ENCODE measurements around the gene TACC2. TPM values are rescaled to one million over a fixed set of nuclear protein-coding genes. Genes with fewer than 3 reads are reported as not detected.

Gene TACC2
- total RNA-seq, 1 donor from 2014 or later: not detected

DNA sequence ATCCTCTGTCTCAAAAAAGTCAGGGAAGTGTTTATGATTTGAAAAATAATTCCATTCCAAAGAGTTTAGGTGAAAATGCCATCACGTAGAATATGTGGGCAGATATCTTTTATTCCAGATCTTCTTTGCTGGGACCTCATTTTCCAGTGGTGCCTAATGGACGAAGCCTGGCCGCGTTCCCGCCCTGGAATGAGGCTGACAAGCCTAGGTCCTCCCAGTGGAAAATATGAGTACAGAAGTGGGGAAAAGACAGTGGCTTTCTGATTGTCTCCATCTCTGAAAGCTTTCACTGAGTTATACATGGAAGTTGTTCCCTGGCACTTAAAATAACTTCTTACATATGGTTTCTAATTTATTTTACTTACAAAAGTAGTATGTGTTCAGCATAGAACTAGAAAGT, 139.4 kb downstream of the TACC2 start:
- intact Hi-C loops (cut with micrococcal nuclease): no loop called here
- Mint-ChIP-seq H3K27ac (no peak overlapping the region), H3K9me3 (no peaks in the 10 kb centered on the region), H3K4me1 (no peaks in the 10 kb centered on the region), H3K36me3 (ENCODE audit: low read depth) (no peaks in the 10 kb centered on the region), H3K4me3 (no peak overlapping the region), H3K27me3 (no peaks in the 10 kb centered on the region)
- DNase-seq: no peak

DNA sequence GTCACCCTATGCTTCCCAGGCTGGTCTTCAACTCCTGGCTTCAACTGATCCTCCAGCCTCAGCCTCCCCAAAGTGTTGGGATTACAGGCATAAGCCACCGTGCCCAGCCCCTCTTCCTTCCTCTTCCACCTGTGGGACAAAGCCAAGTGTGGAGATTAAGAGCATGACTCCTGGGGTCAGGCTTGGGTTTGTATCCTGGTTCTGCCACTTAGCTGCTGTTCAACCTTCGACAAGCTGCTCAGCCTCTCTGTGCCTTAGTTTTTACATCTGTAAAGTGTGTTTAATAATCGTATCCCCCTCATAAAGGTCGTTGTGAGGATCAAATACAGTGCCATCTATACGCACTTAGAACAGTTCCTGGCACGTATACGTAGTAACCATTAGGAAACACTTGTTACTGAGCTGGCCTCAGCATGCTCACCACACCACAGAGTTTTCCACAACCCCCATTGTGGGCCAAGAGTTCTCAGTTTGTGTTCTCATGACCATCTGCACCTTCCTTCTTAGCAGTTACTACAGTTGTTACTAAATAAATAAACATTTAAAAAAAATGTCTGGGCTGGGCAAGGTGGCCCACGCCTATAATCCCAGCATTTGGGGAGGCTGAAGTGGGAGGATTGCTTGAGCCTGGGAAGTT, 141.6 kb downstream of the TACC2 start:
- intact Hi-C loops (cut with micrococcal nuclease): no loop called here
- Mint-ChIP-seq H3K27me3 (no peaks in the 10 kb centered on the region), H3K4me1 (no peaks in the 10 kb centered on the region), H3K27ac (no peak overlapping the region), H3K9me3 (no peaks in the 10 kb centered on the region), H3K4me3 (no peak overlapping the region), H3K36me3 (ENCODE audit: low read depth) (no peaks in the 10 kb centered on the region)
- DNase-seq: no peak

DNA sequence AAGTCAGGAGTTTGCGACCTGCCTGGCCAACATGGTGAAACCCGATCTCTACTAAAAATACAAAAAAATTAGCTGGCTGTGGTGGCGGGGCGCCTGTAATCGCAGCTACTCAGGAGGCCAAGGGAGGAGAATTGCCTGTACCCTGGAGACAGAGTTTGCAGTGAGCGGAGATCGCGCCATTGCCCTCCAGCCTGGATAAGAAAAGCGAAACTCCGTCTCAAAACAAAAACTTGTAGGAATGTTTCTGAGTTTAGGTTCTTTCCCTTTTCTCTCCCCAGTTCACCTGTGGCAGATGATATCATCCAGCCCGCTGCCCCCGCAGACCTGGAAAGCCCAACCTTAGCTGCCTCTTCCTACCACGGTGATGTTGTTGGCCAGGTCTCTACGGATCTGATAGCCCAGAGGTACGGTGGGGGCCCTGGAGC, 143.4 kb downstream of the TACC2 start:
- H3K9me3 Mint-ChIP-seq: no peaks in the 10 kb centered on the region
- DNase-seq: no peak
- H3K4me3 Mint-ChIP-seq: no peak overlapping the region
- H3K27me3 Mint-ChIP-seq: no peaks in the 10 kb centered on the region
- no peak overlapping the region for H3K27ac Mint-ChIP-seq
- H3K4me1 Mint-ChIP-seq: no peaks in the 10 kb centered on the region
- intact Hi-C loops (cut with micrococcal nuclease): no loop called here
- H3K36me3 Mint-ChIP-seq (ENCODE audit: low read depth): no peaks in the 10 kb centered on the region

DNA sequence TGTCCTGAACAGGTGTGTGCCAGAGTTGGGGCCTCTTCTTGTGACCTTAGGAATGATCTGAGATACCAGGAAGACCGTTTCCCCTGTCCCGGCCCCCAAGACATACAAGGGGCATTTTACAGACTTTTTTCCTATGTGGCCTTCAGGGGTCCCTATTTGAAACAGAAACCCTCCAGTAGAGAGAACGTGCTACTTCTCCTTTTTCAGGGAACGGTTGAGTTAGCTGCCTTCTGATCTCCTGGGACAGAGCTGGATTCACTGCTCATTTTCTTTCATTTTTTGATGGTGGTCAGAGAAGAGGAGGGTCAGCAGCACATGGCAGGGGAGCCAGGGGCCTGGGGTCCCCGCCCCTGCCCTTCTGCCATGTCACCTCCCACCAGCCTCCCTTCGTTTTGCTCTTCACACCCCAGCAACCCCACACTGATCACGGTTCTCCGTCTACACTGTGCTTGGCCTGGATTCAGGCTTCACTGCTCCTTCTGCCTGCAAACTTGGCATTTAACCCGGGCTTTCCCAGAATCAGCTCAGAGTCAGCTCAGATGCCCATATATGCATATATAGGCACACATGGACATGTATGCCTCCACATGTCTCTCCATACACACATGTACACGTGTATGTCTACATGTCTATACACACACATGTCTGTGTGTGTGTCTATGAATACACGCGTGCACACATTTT, 144.1 kb downstream of the TACC2 start:
- Mint-ChIP-seq H3K9me3 (no peaks in the 10 kb centered on the region), H3K27me3 (no peaks in the 10 kb centered on the region), H3K36me3 (ENCODE audit: low read depth) (no peaks in the 10 kb centered on the region), H3K4me1 (no peaks in the 10 kb centered on the region), H3K4me3 (no peak overlapping the region), H3K27ac (no peak overlapping the region)
- intact Hi-C loops (cut with micrococcal nuclease): no loop called here
- DNase-seq: no peak

DNA sequence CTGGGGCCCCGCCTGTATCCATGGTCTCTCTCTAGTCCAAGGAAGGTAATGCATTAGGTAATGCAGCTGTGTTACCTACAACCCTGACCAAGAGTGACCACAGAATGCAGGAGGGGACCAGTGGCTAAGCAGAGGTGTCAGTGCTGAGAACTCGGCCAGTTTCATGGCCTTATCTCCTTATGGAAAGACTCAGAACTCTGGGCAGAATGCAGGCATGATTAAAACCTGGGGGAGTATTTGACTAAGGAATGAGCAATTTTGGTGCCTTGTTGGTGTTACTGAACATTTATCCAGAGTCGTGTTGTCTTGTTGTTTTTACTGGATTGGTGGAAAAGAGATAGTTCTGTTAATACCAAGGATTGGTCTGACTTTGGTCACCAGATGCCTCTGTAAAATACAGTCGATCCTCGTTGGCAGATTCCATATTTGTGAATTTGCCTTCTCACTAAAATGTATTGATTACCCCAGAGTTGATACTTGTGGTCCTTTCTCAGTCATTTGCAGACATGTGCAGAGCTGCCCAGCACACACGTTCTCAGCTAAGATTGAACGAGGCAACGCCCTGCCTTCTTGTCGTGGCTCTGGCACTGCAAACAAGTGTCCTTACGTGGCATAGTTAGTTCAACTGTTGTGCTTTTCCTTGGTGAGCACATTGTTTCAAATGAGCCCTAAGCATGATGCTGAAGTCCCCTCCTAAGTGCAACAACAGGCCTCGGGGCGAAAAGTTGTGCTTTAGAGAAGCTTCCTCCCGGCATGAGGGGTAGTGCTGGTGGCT, 146.5 kb downstream of the TACC2 start:
- H3K27ac Mint-ChIP-seq: no peak overlapping the region
- H3K4me3 Mint-ChIP-seq: no peak overlapping the region
- H3K4me1 Mint-ChIP-seq: no peaks in the 10 kb centered on the region
- no peaks in the 10 kb centered on the region for H3K27me3 Mint-ChIP-seq
- no peak for DNase-seq
- intact Hi-C loops (cut with micrococcal nuclease): no loop called here
- H3K9me3 Mint-ChIP-seq: no peaks in the 10 kb centered on the region
- no peaks in the 10 kb centered on the region for H3K36me3 Mint-ChIP-seq (ENCODE audit: low read depth)

DNA sequence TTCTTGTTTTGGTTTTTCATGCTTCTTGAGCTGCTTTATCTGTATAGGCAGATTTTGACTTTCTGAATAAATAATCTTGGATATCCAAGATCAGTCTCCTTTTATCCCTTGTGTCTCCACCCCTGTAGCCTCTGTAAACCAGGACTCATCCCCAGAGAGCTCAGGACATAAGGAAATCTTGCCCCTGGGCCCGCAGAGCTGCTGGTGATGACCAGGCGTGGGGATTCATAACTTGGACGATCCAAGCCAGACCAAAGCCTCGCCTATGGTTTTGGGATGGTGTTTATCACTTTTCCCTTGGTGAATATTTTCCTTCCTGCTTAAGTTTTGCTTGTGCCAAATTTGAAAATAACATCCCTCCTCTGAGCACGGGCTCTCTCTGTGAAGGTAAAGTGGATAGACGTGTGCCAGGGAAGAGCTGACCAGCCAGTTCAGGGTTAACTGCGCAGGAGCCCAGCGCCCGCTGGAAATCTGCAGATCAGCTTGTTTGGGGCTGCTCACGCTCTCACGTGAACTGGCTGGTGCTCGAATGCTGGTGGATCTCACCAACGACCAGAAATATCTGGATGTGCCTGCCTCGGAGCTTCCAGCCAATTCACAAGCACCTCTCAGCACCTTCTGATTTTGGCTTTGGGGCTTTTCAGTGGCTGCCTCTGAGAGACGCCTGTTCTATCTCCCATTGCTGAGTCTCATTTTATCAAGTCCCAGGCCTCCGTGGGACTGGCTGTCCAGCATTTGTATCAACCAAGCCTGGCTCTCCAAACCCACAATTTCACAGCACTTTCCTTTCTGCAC, 150.1 kb downstream of the TACC2 start:
- Mint-ChIP-seq H3K4me3 (no peak overlapping the region), H3K27ac (no peak overlapping the region)

DNA sequence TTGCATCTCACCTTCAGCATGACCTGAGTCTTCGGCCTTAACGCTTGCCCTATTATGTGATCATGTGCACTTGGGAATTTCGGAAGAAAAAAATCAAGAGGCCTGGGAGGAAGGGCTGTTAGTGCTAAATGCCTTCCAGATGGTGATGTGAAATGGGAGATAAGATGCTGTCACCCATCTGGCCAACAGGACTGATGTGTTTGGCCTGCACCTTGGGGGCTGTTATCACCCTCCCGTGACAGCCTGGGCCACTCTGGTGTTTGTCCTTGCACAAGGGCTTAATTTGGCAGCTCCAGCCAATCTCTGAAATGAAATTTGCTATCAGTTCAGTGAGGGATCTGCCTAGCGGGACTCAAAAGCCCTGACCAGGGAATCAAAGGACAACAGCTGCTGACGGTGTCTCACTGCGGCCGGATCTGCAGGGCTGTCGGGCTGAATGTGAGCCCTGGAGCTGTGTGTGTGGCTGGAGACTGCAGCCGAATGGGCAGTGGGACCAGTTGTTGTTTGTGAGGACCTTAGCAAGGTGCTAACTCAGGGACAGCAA, 150.7 kb downstream of the TACC2 start:
- no peak for DNase-seq
- H3K27ac Mint-ChIP-seq: no peak overlapping the region
- intact Hi-C loops (cut with micrococcal nuclease): no loop called here
- H3K27me3 Mint-ChIP-seq: no peaks in the 10 kb centered on the region
- H3K4me1 Mint-ChIP-seq: no peaks in the 10 kb centered on the region
- H3K9me3 Mint-ChIP-seq: no peaks in the 10 kb centered on the region
- no peak overlapping the region for H3K4me3 Mint-ChIP-seq
- H3K36me3 Mint-ChIP-seq (ENCODE audit: low read depth): no peaks in the 10 kb centered on the region

More for the DNA sequence above, 150.1 kb downstream of the TACC2 start:
- no peaks in the 10 kb centered on the region for H3K27me3 Mint-ChIP-seq
- H3K9me3 Mint-ChIP-seq: no peaks in the 10 kb centered on the region
- intact Hi-C loops (cut with micrococcal nuclease): no loop called here
- H3K4me1 Mint-ChIP-seq: no peaks in the 10 kb centered on the region
- no peak for DNase-seq
- H3K36me3 Mint-ChIP-seq (ENCODE audit: low read depth): no peaks in the 10 kb centered on the region

DNA sequence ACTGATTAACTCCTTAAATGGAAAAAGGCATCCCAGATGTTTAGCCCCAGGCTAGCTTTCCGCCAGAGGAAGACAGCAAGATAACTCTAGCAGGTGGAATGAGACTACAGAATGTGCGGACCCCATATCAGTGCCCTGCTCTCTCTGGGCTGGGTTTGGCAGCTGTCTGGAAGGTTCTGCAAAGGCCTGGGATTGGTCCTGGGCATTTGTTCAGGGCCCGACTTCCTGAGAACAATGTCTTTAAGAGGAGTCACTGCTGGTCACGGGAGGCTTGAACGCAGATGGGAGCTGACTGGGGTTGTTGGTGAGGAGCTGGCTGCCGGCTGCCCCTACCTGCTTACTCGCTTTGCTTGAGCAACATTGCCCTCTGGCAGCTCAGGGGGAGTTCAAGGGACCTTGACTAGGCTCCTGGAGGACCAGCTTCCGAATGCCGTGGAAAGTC, 151.5 kb downstream of the TACC2 start:
- no peaks in the 10 kb centered on the region for H3K9me3 Mint-ChIP-seq
- intact Hi-C loops (cut with micrococcal nuclease): no loop called here
- no peak for DNase-seq
- no peaks in the 10 kb centered on the region for H3K27me3 Mint-ChIP-seq
- no peaks in the 10 kb centered on the region for H3K4me1 Mint-ChIP-seq
- no peaks in the 10 kb centered on the region for H3K36me3 Mint-ChIP-seq (ENCODE audit: low read depth)
- no peak overlapping the region for H3K4me3 Mint-ChIP-seq
- no peak overlapping the region for H3K27ac Mint-ChIP-seq

DNA sequence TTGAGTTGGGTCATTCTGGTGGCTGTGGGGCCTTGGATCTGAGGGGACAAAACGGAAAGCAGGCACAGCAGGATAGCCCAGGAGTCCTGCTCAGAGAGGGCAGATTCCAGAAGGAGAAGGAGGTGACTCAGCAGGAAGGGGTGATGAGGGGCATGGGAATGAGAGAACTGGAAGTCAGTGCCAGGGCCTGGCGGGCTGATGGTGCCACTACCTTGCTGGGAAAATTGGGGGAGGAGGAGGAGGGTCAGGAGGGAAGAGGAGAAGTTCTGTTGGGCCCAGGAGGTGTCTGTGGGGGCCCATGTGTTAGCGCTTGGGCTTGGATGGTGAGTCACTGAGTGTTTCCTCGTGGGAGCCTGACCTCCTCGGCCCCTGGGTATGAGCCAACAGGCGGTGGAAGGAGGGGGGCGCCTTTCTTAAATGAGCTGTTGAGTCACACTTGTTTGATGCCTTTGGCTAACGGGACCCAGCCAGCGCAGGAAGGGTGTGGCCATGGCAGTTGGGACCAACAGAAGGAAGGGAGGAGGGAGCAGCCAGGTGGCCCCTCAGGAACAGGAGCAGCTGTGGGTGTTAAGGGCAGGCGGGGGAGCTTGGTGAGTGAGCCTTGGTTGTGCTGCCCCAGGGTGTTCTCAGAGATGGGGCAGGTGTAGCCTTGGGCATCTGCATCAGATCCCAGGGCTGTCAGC, 152.1 kb downstream of the TACC2 start:
- no peak overlapping the region for H3K27ac Mint-ChIP-seq
- H3K9me3 Mint-ChIP-seq: no peaks in the 10 kb centered on the region
- H3K27me3 Mint-ChIP-seq: no peaks in the 10 kb centered on the region
- DNase-seq: no peak
- H3K4me1 Mint-ChIP-seq: no peaks in the 10 kb centered on the region
- H3K4me3 Mint-ChIP-seq: no peak overlapping the region
- no peaks in the 10 kb centered on the region for H3K36me3 Mint-ChIP-seq (ENCODE audit: low read depth)
- intact Hi-C loops (cut with micrococcal nuclease): no loop called here

DNA sequence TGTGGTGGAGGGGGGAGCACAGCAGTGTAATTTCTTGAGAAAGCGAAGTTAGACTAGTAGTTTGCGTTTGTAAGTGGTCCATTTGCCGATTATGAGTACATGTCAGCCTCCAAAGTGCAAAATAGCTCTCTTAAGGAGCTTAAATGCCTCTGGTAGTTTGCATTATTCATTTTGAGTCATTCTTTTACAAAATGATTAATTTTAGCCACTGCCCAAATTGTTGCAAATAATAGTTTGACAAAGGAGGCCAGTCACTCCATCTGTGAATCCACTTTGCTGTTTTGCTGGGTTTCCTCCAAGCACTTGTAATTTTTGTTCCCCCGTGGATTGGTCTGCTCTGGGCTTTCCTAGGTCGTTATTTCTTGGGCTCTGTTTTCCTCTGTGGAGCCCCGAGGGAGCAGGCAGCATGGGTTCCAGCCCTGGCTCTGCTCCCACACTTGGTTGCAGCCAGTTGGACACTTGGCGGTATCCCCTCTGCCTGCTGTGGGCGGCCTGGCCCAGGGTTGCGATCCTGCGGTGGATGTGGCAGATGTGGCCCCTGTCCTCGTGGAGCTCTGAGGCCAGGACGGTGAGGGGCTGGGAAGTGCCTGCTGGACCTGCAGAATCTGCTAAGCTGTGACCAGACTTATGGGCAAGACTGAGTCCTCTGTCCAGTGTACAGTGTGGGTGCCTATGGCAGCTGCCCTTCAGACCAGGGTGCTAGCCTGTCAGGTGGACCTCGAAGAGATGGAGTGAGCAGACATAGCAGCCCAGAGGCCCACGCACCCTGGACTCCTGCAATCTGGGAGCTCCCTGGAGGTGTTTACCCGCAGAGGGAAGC, 153.1 kb downstream of the TACC2 start:
- Mint-ChIP-seq H3K27ac (no peak overlapping the region), H3K4me1 (no peaks in the 10 kb centered on the region), H3K9me3 (no peaks in the 10 kb centered on the region), H3K27me3 (no peaks in the 10 kb centered on the region), H3K4me3 (no peak overlapping the region), H3K36me3 (ENCODE audit: low read depth) (no peaks in the 10 kb centered on the region)
- intact Hi-C loops (cut with micrococcal nuclease): no loop called here
- no peak for DNase-seq

DNA sequence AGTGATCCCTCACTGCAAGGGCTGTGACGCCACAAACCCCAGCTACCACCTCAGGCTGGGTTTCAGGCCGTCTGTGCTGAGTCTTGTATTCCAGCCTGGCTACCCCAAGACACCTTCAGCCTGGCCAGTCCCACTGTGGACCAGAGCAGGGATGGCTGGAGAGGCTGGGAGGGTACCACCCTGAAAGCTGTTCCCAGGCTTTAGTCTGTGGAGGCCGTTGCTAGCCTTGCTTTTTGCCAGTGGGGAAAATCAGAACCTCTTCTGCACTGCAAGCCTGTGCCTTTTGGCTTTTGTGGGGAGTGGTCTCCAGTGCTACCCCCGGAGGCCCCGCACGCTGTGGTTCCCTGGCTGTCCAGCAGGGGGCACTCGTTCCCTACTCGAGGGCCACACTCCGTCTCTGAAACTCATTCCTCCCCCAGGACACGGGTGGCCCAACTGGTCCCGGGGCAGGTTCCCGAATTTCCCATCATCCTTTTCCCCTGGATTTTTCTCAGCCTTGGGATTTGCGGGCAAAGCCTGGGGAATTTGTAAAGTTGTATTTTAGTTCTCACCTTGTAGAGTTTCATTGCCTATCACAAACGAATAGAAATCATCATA, 153.8 kb downstream of the TACC2 start:
- no peaks in the 10 kb centered on the region for H3K27me3 Mint-ChIP-seq
- H3K36me3 Mint-ChIP-seq (ENCODE audit: low read depth): no peaks in the 10 kb centered on the region
- peak; percentile 75 for DNase-seq
- H3K9me3 Mint-ChIP-seq: no peaks in the 10 kb centered on the region
- no peaks in the 10 kb centered on the region for H3K4me1 Mint-ChIP-seq
- H3K4me3 Mint-ChIP-seq: no peak overlapping the region
- intact Hi-C loops (cut with micrococcal nuclease): no loop called here
- H3K27ac Mint-ChIP-seq: no peak overlapping the region

DNA sequence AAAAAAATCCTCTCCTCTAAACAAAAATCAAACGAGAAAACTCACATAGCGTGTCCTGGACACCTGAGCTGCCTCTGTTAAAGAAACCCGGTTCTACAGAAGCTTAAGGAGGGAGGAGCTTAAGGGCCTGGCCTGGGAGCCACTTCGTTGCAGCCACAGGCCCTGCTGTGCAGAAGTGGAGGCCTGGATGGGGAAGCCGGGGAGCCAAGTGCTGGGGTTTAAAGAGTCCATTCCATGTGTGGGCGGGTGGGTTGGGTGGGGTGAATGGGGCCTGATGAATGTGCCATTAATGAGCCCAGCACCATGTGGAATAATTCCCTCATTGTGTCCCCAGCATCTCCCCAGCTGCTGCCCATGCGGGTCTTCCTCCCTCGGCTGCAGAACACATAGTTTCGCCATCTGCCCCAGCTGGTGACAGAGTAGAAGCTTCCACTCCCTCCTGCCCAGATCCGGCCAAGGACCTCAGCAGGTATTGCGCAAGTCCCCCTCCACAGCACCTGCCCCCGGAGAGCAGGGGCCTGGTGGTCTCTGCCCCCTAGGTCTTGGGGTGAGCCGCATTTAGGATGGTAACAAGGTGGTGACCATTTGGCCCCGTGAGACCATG, 154.4 kb downstream of the TACC2 start:
- Mint-ChIP-seq H3K9me3 (no peaks in the 10 kb centered on the region), H3K27ac (no peak overlapping the region), H3K4me3 (no peak overlapping the region), H3K36me3 (ENCODE audit: low read depth) (no peaks in the 10 kb centered on the region), H3K4me1 (no peaks in the 10 kb centered on the region), H3K27me3 (no peaks in the 10 kb centered on the region)
- no peak for DNase-seq
- intact Hi-C loops (cut with micrococcal nuclease): no loop called here

Measured in activated CD4-positive, alpha-beta T cell treated with anti-CD3 and anti-CD28 coated beads, Interleukin-2, amount 10 ng/mL, durations not matched to agents 24 days and 14 days (primary cell).